Liver (tissue), 3 donors: ENCODE data around the gene PLEKHA6.

Experiments
- EGR1 ChIP-seq, 2 donors: IDR thresholded peaks; 2 replicates each; pipeline ENCODE4 v1.6.1; 2016 to 2018; ENCODE audit warnings: antibody characterized with exemption in 2 of 2, low read depth in 2 of 2
- FOXA1 ChIP-seq: IDR thresholded peaks from 2 replicates; pipeline ENCODE4 v1.6.1; 2016; ENCODE audit warnings: antibody characterized with exemption
- NR2F2 ChIP-seq: IDR thresholded peaks from 2 replicates; pipeline ENCODE4 v1.6.1; 2016; ENCODE audit warnings: antibody characterized with exemption
- RXRA ChIP-seq, 2 donors: IDR thresholded peaks; 2 replicates each; pipeline ENCODE4 v1.6.1; 2017 to 2018; ENCODE audit warnings: antibody characterized with exemption in 2 of 2, mild to moderate bottlenecking in 1 of 2
- SP1 ChIP-seq: IDR thresholded peaks from 2 replicates; pipeline ENCODE4 v1.6.1; 2018; ENCODE audit warnings: antibody characterized with exemption, mild to moderate bottlenecking
- TAF1 ChIP-seq: conservative IDR thresholded peaks from 2 replicates; pipeline ENCODE4 v1.6.1; 2016; ENCODE audit warnings: antibody characterized with exemption, mild to moderate bottlenecking
- TF ChIP-seq, protein P1 (sequence below): IDR thresholded peaks from 2 replicates; pipeline ENCODE4 v1.6.1; 2016; ENCODE audit warnings: antibody characterized with exemption
- TF ChIP-seq, protein P2 (sequence below): fragments of 150-350 bp; IDR thresholded peaks from 2 replicates; pipeline ENCODE4 v1.5.1; 2017; ENCODE audit warnings: improper control_type of control experiment, low read depth, low read length; ENCODE audit not compliant: missing input control
- TF ChIP-seq, protein P3 (sequence below): IDR thresholded peaks from 2 replicates; pipeline ENCODE4 v1.6.1; 2016; ENCODE audit warnings: antibody characterized with exemption, mild to moderate bottlenecking
- donor health status: healthy.
- donor health status: healthy.

DNA sequence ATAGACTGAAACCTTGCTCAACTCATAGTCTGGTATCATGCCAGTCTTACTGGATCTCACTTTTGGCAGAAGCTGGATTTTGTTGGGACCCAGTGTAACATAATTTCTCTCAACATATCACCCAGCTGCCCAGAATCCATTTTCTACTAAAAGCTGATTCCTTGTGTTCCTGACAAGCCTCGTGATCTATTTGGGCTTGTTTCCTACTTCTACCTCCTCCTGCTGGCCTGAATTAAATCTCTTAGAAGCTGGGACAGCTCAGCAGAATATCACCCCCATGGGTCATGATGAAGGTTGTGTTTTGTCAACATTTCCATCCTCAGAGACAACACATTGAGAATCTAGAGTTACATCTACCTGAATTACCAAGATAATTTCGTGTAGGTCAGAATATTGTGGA is 153.6 kb downstream of the PLEKHA6 start:
- TF ChIP-seq, protein P1, sequence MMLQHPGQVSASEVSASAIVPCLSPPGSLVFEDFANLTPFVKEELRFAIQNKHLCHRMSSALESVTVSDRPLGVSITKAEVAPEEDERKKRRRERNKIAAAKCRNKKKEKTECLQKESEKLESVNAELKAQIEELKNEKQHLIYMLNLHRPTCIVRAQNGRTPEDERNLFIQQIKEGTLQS, result no peak
- TF ChIP-seq, protein P2, sequence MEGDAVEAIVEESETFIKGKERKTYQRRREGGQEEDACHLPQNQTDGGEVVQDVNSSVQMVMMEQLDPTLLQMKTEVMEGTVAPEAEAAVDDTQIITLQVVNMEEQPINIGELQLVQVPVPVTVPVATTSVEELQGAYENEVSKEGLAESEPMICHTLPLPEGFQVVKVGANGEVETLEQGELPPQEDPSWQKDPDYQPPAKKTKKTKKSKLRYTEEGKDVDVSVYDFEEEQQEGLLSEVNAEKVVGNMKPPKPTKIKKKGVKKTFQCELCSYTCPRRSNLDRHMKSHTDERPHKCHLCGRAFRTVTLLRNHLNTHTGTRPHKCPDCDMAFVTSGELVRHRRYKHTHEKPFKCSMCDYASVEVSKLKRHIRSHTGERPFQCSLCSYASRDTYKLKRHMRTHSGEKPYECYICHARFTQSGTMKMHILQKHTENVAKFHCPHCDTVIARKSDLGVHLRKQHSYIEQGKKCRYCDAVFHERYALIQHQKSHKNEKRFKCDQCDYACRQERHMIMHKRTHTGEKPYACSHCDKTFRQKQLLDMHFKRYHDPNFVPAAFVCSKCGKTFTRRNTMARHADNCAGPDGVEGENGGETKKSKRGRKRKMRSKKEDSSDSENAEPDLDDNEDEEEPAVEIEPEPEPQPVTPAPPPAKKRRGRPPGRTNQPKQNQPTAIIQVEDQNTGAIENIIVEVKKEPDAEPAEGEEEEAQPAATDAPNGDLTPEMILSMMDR, result no peak
- TF ChIP-seq, protein P3, sequence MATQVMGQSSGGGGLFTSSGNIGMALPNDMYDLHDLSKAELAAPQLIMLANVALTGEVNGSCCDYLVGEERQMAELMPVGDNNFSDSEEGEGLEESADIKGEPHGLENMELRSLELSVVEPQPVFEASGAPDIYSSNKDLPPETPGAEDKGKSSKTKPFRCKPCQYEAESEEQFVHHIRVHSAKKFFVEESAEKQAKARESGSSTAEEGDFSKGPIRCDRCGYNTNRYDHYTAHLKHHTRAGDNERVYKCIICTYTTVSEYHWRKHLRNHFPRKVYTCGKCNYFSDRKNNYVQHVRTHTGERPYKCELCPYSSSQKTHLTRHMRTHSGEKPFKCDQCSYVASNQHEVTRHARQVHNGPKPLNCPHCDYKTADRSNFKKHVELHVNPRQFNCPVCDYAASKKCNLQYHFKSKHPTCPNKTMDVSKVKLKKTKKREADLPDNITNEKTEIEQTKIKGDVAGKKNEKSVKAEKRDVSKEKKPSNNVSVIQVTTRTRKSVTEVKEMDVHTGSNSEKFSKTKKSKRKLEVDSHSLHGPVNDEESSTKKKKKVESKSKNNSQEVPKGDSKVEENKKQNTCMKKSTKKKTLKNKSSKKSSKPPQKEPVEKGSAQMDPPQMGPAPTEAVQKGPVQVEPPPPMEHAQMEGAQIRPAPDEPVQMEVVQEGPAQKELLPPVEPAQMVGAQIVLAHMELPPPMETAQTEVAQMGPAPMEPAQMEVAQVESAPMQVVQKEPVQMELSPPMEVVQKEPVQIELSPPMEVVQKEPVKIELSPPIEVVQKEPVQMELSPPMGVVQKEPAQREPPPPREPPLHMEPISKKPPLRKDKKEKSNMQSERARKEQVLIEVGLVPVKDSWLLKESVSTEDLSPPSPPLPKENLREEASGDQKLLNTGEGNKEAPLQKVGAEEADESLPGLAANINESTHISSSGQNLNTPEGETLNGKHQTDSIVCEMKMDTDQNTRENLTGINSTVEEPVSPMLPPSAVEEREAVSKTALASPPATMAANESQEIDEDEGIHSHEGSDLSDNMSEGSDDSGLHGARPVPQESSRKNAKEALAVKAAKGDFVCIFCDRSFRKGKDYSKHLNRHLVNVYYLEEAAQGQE, result no peak
- TF ChIP-seq EGR1 (IDR thresholded peaks at IDR 0.05; ENCODE audit: low read depth in 2 of 2) (no peak), RXRA (IDR thresholded peaks at IDR 0.05) (no peak), FOXA1 (no peak), TAF1 (no peak), SP1 (no peak), NR2F2 (no peak)
